Fibroblast of peridontal ligament (primary cell): ENCODE measurements around the gene SLC22A23.

ENCODE experiments used
- DNase-seq: peaks from one replicate; pipeline ENCODE4 v3.0.0-alpha.2; 2010; ENCODE audit errors: extremely low read depth

The SLC22A23 gene

GRCh38 chr6:3405182-3405518, 51.7 kb downstream of the SLC22A23 start:
- DNase-seq = no peak

- DNase-seq = no peak
These were observed 53.3 kb downstream of the SLC22A23 start for GRCh38 chr6:3403238-3404173.

GRCh38 chr6:3402310-3403237, 54.3 kb downstream of the SLC22A23 start:
- no peak for DNase-seq

GRCh38 chr6:3400162-3400561, 56.7 kb downstream of the SLC22A23 start:
- no peak for DNase-seq

- no peak for DNase-seq
These were observed 57.8 kb downstream of the SLC22A23 start for GRCh38 chr6:3398755-3399696.

GRCh38 chr6:3398165-3398562, 58.7 kb downstream of the SLC22A23 start:
- DNase-seq = no peak

- no peak for DNase-seq
These were observed 59.4 kb downstream of the SLC22A23 start for GRCh38 chr6:3397229-3398164.

- no peak for DNase-seq
These were observed 60.2 kb downstream of the SLC22A23 start for GRCh38 chr6:3396503-3397180.

GRCh38 chr6:3394671-3395070, 62.2 kb downstream of the SLC22A23 start:
- no peak for DNase-seq

GRCh38 chr6:3393836-3394202, 63.0 kb downstream of the SLC22A23 start:
- no peak for DNase-seq

GRCh38 chr6:3392930-3393835, 63.7 kb downstream of the SLC22A23 start:
- no peak for DNase-seq

GRCh38 chr6:3391902-3392458, 64.9 kb downstream of the SLC22A23 start:
- DNase-seq = no peak

- DNase-seq = peak; percentile 97
These were observed 66.2 kb downstream of the SLC22A23 start for GRCh38 chr6:3390698-3391097.

- DNase-seq = peak; percentile 81
These were observed 67.3 kb downstream of the SLC22A23 start for GRCh38 chr6:3389390-3390167.

- no peak for DNase-seq
These were observed 68.1 kb downstream of the SLC22A23 start for GRCh38 chr6:3388786-3389185.

GRCh38 chr6:3386374-3386857, 70.4 kb downstream of the SLC22A23 start:
- no peak for DNase-seq

- peak; percentile 37 for DNase-seq
These were observed 71.1 kb downstream of the SLC22A23 start for GRCh38 chr6:3385660-3386151.
